OCI-LY1 (cell line): ENCODE measurements around the gene ZBED2.

Experiments
- EZH2 ChIP-seq: fragments of 200-600 bp; sonication (generic), shearing (Covaris generic); IDR thresholded peaks from 2 replicates; pipeline ENCODE4 v1.8.0; 2017; ENCODE audit warnings: borderline replicate concordance, mixed run types, mild to moderate bottlenecking, antibody characterized with exemption, low read length, moderate library complexity, mixed read lengths
- TF ChIP-seq, protein P1 (sequence below): fragments of 200-600 bp; sonication (generic), shearing (Covaris generic); IDR thresholded peaks from 2 replicates; pipeline ENCODE4 v1.5.1; 2017; ENCODE audit warnings: mild to moderate bottlenecking, antibody characterized with exemption, low read length, moderate library complexity, mixed read lengths

DNA sequence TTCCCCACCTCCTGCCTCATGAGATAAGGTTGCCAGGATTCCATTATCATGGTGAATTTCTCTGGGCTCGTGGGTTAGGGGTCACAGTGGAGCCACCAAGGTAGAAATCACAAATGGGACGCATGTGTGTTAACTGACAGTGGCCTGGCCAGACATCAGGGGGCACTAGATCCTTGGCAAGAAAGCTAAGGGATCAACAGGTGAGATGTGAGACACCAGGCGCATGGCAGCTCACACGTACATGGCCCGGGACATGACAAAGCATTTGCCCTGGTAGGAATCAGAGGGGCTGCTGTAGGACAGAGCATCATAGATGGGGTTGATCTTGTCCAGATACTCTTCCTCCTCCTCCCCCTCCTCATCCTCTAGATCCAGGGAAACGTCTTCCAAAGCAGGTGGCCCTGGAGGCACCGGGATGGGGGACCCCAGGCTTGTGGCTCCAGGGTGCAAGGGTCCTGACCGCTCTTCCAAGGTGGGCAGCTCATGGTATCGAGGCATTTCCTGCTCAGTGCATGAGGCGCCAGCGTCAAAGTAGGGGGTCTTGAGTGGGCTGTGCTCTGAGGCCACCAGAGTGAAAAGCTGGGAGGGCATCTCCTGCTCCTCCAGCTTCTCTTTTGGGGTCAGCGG is 24.6 kb downstream of the ZBED2 start:
- TF ChIP-seq, protein P1, sequence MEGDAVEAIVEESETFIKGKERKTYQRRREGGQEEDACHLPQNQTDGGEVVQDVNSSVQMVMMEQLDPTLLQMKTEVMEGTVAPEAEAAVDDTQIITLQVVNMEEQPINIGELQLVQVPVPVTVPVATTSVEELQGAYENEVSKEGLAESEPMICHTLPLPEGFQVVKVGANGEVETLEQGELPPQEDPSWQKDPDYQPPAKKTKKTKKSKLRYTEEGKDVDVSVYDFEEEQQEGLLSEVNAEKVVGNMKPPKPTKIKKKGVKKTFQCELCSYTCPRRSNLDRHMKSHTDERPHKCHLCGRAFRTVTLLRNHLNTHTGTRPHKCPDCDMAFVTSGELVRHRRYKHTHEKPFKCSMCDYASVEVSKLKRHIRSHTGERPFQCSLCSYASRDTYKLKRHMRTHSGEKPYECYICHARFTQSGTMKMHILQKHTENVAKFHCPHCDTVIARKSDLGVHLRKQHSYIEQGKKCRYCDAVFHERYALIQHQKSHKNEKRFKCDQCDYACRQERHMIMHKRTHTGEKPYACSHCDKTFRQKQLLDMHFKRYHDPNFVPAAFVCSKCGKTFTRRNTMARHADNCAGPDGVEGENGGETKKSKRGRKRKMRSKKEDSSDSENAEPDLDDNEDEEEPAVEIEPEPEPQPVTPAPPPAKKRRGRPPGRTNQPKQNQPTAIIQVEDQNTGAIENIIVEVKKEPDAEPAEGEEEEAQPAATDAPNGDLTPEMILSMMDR, result no peak
- TF ChIP-seq EZH2, result no peak
